H54 (cell line): ENCODE data around the gene SPECC1L.

Source experiments
- DNase-seq: peaks from one replicate; pipeline ENCODE4 v3.0.0; 2011; ENCODE audit warnings: low spot score, mixed read lengths; ENCODE audit not compliant: insufficient read length
- FAIRE-seq: peaks from 3 replicates; lab custom pipeline; 2011; peaks lifted over from hg19 to GRCh38; lab: Jason Lieb, UNC
- POLR2A ChIP-seq: IDR thresholded peaks from 2 replicates; pipeline ENCODE4 v1.6.1; 2011; ENCODE audit warnings: low read depth, mild to moderate bottlenecking, low read length

SPECC1L gene

GRCh38 chr22:24444729-24445466 is 174.3 kb downstream of the SPECC1L start:
- FAIRE-seq (no peak), DNase-seq (no peak)
- no peak for TF ChIP-seq POLR2A

DNA sequence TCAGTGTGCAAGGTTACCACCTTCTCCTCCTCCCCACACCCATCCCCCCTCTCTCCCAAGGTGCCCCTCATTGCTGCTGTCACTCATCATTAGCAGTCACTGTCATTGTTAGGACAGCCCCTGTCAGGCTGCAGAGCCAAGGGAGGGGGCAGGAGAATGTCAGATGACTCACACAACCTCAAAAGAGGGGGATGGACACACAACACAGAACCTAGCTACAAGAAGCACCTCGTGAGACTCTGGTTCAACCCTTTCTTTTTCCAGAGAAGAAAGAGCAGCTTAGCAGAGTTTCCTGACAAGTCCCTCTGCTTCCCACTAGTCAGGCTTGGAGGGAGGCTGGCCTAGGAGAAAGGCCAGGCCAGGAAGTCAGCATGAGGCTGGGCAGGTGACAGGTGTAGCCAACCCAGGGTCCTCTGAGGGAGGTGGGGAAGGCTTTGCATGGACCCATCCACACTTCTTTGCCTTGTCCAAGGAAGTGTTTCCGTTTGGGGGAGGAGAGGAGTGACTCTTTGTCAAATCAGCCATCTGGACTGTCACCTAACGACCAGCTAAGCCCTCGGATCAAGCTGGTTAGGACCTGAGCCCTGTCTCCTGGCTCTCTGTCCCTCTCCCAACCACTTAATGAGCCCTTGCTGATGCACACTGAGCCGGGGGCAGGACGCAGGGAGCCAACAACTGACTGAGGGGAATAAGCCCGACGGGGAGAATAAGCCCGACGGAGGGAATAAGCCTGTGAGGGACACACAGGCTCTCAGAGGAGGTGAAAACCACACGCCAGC is 175.0 kb downstream of the SPECC1L start:
- TF ChIP-seq POLR2A = no peak
- DNase-seq (no peak), FAIRE-seq (no peak)

- no peak for FAIRE-seq
- TF ChIP-seq POLR2A = no peak
- no peak for DNase-seq
Measured at GRCh38 chr22:24446260-24446611, 175.6 kb downstream of the SPECC1L start.

DNA sequence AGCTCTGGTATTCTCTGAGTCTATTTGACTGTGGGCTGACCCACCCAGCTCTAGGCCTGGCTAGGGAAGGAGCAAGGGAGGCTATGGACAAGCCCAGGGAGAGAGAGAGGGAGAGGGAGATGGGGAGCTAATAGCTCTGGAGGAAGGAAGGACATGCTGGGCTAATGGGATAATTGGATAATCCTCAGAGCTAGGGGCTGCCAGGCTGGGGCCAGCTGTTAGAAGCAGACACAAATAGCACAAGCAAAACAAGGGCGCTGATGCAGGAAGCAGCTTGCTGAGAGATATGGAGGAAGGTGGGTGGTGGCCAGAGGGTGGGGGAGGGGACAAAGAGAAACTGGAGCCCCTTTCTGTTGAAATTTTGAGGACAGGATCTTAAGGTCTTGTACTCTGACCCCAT is 180.0 kb downstream of the SPECC1L start:
- DNase-seq (no peak), FAIRE-seq (no peak)
- no peak for TF ChIP-seq POLR2A

DNA sequence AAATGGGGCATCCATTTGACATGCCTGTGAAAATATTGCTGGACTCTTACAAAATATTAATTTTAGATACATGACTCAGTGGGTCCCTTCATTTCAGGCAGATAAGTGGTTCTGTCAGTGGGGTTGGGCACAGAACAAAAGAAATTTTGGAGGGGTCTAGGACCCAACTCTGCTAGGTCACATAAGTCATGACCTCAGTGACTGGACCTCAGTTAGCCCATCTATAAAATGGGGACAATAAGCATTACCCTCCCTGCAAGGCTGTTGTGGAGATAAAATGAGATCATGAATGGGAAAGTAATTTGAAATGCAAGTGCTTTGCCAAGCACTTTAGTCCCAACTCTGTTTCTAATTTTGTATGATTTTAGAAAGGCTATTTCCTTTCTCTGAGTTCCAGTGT is 180.5 kb downstream of the SPECC1L start:
- TF ChIP-seq POLR2A = no peak
- FAIRE-seq (no peak), DNase-seq (no peak)

DNA sequence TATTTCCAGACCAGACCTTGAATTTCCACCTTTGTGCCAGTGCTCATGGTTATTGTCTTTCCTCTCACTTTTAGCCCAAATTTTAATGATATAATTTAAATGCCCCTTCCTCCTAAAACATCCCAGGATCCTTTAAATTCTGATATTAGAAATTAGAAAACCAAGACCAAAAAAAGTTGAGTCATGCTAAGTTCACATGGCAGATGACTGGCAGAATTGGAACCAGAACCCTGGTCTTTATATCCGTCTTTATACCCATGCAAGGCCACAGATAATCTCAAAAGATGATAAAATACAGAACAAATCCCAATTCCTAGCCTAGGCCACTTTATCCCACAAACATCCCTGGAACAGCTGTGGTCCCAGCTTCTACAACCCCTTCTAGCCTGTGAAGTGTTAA is 183.2 kb downstream of the SPECC1L start:
- TF ChIP-seq POLR2A = no peak
- no peak for FAIRE-seq
- no peak for DNase-seq

DNA sequence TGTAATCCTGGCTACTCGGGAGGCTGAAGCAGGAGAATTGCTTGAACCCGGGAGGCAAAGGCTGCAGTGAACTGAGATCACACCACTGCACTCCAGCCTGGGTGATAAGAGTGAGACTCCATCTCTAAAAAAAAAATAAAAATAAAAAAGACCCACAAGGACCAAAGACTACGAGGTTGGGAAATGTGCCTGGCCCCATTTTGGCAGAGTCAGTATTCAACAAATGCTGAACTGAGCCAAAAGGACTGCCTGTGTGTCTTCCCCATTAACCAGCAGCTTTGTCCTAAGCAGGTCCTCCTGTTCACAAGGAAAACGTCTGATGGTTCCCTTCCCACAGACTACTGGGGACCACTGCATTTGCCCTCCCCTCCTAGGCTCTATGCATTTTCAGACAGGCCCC is 184.4 kb downstream of the SPECC1L start:
- FAIRE-seq (no peak), DNase-seq (no peak)
- TF ChIP-seq POLR2A = no peak

DNA sequence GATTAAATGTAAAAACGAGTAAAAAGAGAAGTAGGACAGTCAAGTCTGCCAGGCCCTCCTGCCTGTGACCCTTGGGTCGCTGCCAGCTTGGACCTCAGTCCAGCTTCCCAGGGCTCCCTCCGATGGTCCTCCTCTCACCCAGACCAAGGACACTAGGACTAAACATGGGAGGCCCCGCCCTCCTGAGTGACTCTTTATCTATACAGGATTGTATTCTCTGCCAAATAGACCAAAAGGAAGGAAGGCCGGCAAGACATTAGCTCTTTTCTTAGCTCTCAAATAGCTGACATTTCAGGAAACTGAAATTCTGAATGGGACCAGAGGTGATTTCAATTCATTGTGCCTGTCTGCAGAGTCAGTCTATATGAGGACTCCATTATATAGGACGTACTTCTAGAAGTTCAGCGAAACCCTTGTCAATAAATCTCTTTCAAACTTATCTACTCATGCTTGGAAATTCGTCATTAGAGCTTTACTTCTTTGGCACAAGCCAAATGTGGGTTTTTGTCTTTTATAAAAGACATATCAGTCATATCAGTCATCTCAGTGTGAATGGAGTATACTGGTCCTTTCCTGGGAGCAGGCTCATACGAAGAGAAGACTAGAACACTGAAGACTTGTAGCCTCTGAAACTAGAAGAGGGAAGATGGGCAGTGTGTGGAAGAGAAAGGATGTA is 185.3 kb downstream of the SPECC1L start:
- FAIRE-seq = no peak
- no peak for DNase-seq
- TF ChIP-seq POLR2A = no peak

DNA sequence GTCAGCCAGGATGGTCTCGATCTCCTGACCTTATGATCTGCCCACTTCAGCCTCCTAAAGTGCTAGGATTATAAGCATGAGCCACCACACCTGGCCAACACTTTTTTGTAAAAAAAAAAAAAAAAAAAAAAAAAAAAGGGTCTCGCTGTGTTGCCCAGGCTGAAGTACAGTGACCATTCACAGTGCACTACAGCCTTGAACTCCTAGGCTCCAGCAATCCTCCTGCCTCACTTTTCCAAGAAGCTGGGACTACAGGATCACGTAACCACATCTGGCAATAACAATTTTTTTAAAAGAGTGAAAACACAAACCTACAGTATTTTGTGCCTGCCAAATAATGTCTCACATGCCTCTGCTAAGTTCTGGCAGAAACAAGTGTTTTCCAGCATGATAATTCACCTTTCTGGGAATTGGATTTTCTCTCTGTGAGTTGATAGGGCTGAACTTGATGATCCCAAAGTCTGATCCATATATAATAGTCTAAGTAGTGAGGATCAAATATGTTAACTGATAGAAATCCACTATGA is 187.3 kb downstream of the SPECC1L start:
- FAIRE-seq = no peak
- TF ChIP-seq POLR2A = no peak
- no peak for DNase-seq

DNA sequence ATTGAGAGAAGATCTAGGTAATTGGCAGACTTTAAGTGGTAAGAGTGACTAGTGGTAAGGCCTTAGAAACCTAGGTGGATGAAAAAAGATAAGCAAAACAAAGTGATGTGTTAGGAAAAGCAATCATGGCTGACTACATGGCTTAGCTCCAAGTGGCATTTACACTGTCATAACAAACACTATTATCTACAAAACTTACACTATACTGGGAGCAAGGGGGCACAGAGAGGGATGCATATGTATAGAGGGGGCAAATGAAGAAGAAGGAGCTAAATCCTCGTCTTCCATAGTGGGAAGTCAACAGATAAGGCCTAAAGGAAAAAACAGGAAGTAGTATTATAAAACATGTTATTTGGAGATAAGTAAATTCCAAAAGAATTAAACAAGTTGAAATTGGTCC is 189.3 kb downstream of the SPECC1L start:
- TF ChIP-seq POLR2A = no peak
- FAIRE-seq (no peak), DNase-seq (no peak)

- DNase-seq (no peak), FAIRE-seq (no peak)
- TF ChIP-seq POLR2A = no peak
Measured at GRCh38 chr22:24460418-24461089, 189.9 kb downstream of the SPECC1L start.

DNA sequence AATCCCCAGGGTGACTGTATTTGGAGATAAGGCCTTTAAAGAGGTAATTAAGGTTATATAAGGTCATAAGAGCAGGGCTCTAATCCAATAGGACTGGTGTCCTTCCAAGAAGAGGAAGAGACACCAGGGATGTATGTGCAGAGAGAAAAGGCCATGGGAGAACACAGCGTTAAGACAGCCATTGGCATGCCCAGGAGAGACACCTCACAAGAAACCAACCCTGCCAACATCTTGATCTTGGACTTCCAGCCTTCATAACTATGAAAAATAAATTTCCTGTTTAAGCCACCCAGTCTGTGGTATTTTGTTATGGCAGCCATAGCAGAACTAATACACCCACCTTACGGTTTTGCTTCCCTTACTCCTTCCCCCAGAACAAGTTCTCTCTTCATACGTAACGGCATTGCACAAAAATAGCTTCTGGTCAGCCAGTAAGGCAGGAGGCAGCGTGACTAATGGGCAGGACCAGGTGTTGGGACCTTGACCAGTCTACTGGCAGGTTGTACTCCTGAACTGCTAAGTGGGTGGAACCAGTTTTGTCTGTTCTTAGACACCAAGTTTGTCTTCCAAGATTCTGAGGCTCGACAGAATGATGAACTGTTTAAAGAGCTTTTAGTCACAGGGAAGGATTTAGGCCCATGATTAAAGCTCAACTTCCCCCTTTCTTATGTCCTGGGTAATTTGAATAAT is 192.6 kb downstream of the SPECC1L start:
- no peak for TF ChIP-seq POLR2A
- no peak for DNase-seq
- no peak for FAIRE-seq

GRCh38 chr22:24465566-24465965 is 194.9 kb downstream of the SPECC1L start:
- no peak for TF ChIP-seq POLR2A
- no peak for FAIRE-seq
- no peak for DNase-seq
